ENCODE data around the gene FHOD3.

Gene FHOD3

GRCh38 chr18:36613810-36614209 lies 316.3 kb downstream of the FHOD3 start:
- Histone ChIP-seq H3K9me3 (ENCODE audit: control insufficient read depth, insufficient read depth, low read length) (no peaks in the 10 kb centered on the region), H3K9ac (ENCODE audit: low read depth, low read length) (no peak overlapping the region), H3K36me3 (ENCODE audit: insufficient read depth, low read length) (no peaks in the 10 kb centered on the region), H3K4me1 (ENCODE audit: insufficient read depth, low read length) (peaks cover 7% of the 10 kb centered on the region; the same call in 1 of the 2 replicates)

- Histone ChIP-seq H3K9me3 (ENCODE audit: control insufficient read depth, insufficient read depth, low read length) (no peaks in the 10 kb centered on the region), H3K36me3 (ENCODE audit: insufficient read depth, low read length) (no peaks in the 10 kb centered on the region; the same call in 1 of the 2 replicates), H3K4me1 (ENCODE audit: insufficient read depth, low read length) (no peaks in the 10 kb centered on the region), H3K9ac (ENCODE audit: low read depth, low read length) (no peak overlapping the region)
Observed at GRCh38 chr18:36620788-36621187, 323.3 kb downstream of the FHOD3 start.

- no peaks in the 10 kb centered on the region; the same call in 1 of the 2 replicates for H3K36me3 ChIP-seq (ENCODE audit: insufficient read depth, low read length)
- H3K9me3 ChIP-seq (ENCODE audit: control insufficient read depth, insufficient read depth, low read length): no peaks in the 10 kb centered on the region
- H3K9ac ChIP-seq (ENCODE audit: low read depth, low read length): no peak overlapping the region
- no peaks in the 10 kb centered on the region for H3K4me1 ChIP-seq (ENCODE audit: insufficient read depth, low read length)
Observed at GRCh38 chr18:36622610-36623009, 325.1 kb downstream of the FHOD3 start.

GRCh38 chr18:36623091-36623490 lies 325.6 kb downstream of the FHOD3 start:
- Histone ChIP-seq H3K36me3 (ENCODE audit: insufficient read depth, low read length) (no peaks in the 10 kb centered on the region; the same call in 1 of the 2 replicates), H3K4me1 (ENCODE audit: insufficient read depth, low read length) (no peaks in the 10 kb centered on the region), H3K9ac (ENCODE audit: low read depth, low read length) (no peak overlapping the region), H3K9me3 (ENCODE audit: control insufficient read depth, insufficient read depth, low read length) (no peaks in the 10 kb centered on the region)

DNA sequence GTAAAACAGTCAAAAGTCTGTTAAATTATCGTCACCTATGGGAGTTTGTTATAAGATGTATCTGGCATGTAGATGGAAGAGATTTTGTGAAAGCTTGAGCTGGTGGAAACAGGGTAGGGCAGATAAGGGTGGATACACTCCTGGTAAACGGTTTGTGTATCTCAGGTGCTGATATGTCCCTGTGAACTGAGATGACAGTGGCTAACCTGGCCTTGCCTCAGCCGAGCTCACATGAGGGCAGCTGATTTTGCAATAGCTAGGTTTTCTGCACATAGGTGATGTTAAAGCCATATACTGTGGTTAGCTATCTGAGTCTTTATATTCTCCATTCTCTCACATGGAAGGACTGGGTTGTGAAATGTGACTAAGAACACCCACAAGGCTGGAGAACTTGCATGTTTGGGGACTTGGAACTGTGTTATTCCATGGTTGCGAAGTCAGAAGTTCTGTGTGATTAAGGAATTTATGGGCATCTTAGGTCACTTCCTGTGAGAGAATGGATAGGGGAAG lies 326.2 kb downstream of the FHOD3 start:
- no peaks in the 10 kb centered on the region for H3K9me3 ChIP-seq (ENCODE audit: control insufficient read depth, insufficient read depth, low read length)
- no peaks in the 10 kb centered on the region; the same call in 1 of the 2 replicates for H3K36me3 ChIP-seq (ENCODE audit: insufficient read depth, low read length)
- no peaks in the 10 kb centered on the region for H3K4me1 ChIP-seq (ENCODE audit: insufficient read depth, low read length)
- H3K9ac ChIP-seq (ENCODE audit: low read depth, low read length): no peak overlapping the region

GRCh38 chr18:36624451-36625167 lies 327.1 kb downstream of the FHOD3 start:
- Histone ChIP-seq H3K9ac (ENCODE audit: low read depth, low read length) (no peak overlapping the region), H3K4me1 (ENCODE audit: insufficient read depth, low read length) (no peaks in the 10 kb centered on the region), H3K36me3 (ENCODE audit: insufficient read depth, low read length) (no peaks in the 10 kb centered on the region; the same call in 1 of the 2 replicates), H3K9me3 (ENCODE audit: control insufficient read depth, insufficient read depth, low read length) (no peaks in the 10 kb centered on the region)

DNA sequence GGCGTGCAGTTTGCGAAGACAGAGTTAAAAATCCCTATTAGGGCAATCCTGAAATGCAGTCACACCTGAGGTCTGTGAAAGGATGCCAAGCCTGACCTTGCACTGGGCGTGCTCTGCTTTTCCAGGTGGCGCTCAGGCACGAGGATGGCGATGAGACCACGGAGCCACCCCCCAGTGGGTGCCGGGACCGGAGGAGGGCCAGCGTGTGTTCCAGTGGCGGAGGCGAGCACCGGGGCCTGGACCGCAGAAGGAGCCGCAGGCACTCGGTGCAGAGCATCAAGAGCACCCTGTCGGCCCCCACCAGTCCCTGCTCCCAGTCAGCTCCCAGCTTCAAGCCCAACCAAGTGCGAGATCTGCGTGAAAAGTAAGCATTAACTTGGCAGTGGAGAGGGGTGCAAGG lies 327.9 kb downstream of the FHOD3 start:
- Histone ChIP-seq H3K36me3 (ENCODE audit: insufficient read depth, low read length) (no peaks in the 10 kb centered on the region; the same call in 1 of the 2 replicates), H3K4me1 (ENCODE audit: insufficient read depth, low read length) (no peaks in the 10 kb centered on the region), H3K9ac (ENCODE audit: low read depth, low read length) (no peak overlapping the region)

GRCh38 chr18:36627637-36628036 lies 330.1 kb downstream of the FHOD3 start:
- no peaks in the 10 kb centered on the region for H3K4me1 ChIP-seq (ENCODE audit: insufficient read depth, low read length)
- no peaks in the 10 kb centered on the region for H3K9me3 ChIP-seq (ENCODE audit: control insufficient read depth, insufficient read depth, low read length)
- no peak overlapping the region for H3K9ac ChIP-seq (ENCODE audit: low read depth, low read length)
- no peaks in the 10 kb centered on the region; the same call in 1 of the 2 replicates for H3K36me3 ChIP-seq (ENCODE audit: insufficient read depth, low read length)

More for the DNA sequence above, 327.9 kb downstream of the FHOD3 start:
- H3K9me3 ChIP-seq (ENCODE audit: control insufficient read depth, insufficient read depth, low read length): no peaks in the 10 kb centered on the region

DNA sequence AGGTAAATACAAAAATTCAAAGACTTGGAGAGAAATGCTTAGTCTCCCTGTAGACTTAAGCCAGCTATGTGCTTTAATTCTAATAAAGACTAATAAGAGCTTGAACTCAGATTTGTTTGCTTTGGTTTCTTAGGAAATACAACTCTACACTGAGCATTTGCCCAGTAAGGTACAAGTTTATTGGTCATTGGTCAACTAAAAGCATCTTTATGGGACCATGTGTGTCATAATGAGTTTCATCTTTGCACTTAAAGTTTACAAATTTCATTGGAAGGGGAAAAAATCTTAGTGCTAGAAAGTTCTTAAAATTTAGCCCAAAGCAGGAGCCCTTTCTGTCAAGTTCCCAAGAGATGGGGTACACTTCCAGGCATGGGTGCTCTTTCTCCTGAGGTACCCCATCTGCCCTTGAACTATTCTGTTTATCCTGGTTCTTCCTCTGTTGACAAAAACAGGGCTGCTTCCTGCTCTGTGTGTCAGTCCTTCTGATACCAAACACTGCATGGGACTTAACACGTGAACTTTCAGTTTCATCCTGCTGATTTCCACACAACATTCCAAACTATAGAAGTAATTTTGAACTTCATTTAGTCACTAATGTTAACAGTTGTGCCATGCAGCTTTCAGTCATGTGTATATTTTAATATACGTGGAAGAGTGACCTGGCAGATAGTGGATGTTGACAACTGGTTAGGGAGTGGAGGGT lies 331.1 kb downstream of the FHOD3 start:
- no peak overlapping the region for H3K9ac ChIP-seq (ENCODE audit: low read depth, low read length)
- no peaks in the 10 kb centered on the region; the same call in 1 of the 2 replicates for H3K36me3 ChIP-seq (ENCODE audit: insufficient read depth, low read length)
- H3K9me3 ChIP-seq (ENCODE audit: control insufficient read depth, insufficient read depth, low read length): no peaks in the 10 kb centered on the region
- H3K4me1 ChIP-seq (ENCODE audit: insufficient read depth, low read length): no peaks in the 10 kb centered on the region

- H3K36me3 ChIP-seq (ENCODE audit: insufficient read depth, low read length): no peaks in the 10 kb centered on the region; the same call in 1 of the 2 replicates
- H3K9me3 ChIP-seq (ENCODE audit: control insufficient read depth, insufficient read depth, low read length): no peaks in the 10 kb centered on the region
- H3K4me1 ChIP-seq (ENCODE audit: insufficient read depth, low read length): peaks cover 1% of the 10 kb centered on the region
- H3K9ac ChIP-seq (ENCODE audit: low read depth, low read length): no peak overlapping the region
Observed at GRCh38 chr18:36629138-36629530, 331.6 kb downstream of the FHOD3 start.

DNA sequence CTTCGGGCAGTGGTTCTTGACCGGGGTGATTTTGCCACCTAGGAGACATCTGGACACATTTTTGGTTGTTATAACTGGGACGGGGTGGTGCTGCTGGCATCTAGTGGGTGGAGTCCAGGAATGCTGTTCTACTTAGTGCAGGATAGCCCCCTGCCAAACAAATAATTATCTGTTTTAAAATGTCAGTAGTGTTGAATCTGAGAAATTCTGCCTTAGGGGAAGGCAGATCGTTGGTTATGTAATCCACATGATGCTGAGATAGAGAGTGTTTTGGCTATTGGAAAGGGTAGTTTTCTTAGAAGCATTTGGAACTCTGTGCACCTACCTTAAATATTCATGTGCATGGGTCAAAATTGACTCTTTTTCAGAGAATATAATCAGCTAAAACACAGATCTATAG lies 332.3 kb downstream of the FHOD3 start:
- Histone ChIP-seq H3K9ac (ENCODE audit: low read depth, low read length) (no peak overlapping the region), H3K9me3 (ENCODE audit: control insufficient read depth, insufficient read depth, low read length) (no peaks in the 10 kb centered on the region), H3K36me3 (ENCODE audit: insufficient read depth, low read length) (no peaks in the 10 kb centered on the region; the same call in 1 of the 2 replicates), H3K4me1 (ENCODE audit: insufficient read depth, low read length) (peaks cover 8% of the 10 kb centered on the region)

GRCh38 chr18:36630917-36631316 lies 333.4 kb downstream of the FHOD3 start:
- Histone ChIP-seq H3K4me1 (ENCODE audit: insufficient read depth, low read length) (peaks cover 12% of the 10 kb centered on the region), H3K36me3 (ENCODE audit: insufficient read depth, low read length) (no peaks in the 10 kb centered on the region; the same call in 1 of the 2 replicates), H3K9me3 (ENCODE audit: control insufficient read depth, insufficient read depth, low read length) (no peaks in the 10 kb centered on the region)

DNA sequence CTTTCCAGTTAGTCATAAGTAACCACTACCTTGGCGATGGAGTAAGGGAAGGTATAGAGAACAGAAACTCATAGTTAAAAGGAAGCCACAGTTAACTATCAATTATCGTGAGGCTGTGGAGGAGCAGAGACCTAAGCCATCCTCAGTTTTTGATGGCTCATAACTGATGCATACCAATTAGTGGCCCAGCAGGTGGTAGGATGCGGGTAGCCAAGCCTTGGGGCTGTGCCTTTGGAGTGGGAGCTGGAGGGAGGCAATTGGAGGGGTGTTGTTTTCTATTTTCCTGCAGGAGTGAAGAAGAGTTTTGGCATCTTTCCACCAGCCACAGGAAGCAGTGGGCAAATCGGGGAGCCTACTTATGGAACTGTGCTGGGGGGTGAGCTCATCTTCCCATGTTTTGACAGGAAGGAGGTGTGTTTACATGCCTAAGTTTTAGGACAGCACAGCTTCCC lies 336.5 kb downstream of the FHOD3 start:
- Histone ChIP-seq H3K4me1 (ENCODE audit: insufficient read depth, low read length) (peaks cover 12% of the 10 kb centered on the region), H3K9ac (ENCODE audit: low read depth, low read length) (no peak overlapping the region), H3K36me3 (ENCODE audit: insufficient read depth, low read length) (no peaks in the 10 kb centered on the region), H3K9me3 (ENCODE audit: control insufficient read depth, insufficient read depth, low read length) (no peaks in the 10 kb centered on the region)

More at GRCh38 chr18:36630917-36631316, 333.4 kb downstream of the FHOD3 start:
- H3K9ac ChIP-seq (ENCODE audit: low read depth, low read length): no peak overlapping the region

DNA sequence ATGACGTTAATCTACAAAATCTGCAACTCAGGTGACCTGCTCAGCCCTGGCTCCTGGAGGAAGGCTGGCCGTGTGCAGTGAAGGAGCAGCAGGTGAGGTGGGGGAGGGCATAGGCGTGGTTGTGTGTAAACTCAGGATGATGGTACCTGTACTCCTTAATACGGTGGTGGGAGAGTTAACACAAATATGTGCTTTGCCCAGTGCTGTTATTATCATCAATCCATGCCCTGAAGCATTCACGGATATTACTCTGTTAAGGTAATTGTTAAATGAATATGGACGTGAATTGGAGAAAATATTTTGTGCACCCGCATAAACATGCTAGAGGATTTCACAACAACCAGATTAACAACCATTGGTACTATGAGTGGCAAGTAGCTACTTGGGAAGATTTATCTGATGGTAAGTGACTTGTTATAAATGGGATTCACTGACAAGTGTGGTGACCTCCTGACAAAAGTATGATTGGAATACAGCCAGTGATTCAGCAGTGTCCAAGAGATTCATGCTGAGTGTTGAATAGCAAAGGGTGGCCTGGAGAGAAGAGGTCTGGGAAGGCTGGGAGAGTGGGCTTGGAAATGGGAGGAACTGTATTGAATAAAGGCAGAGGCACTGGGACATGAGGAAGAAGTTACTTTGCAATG lies 337.2 kb downstream of the FHOD3 start:
- Histone ChIP-seq H3K9ac (ENCODE audit: low read depth, low read length) (no peak overlapping the region), H3K9me3 (ENCODE audit: control insufficient read depth, insufficient read depth, low read length) (no peaks in the 10 kb centered on the region), H3K4me1 (ENCODE audit: insufficient read depth, low read length) (peaks cover 12% of the 10 kb centered on the region), H3K36me3 (ENCODE audit: insufficient read depth, low read length) (no peaks in the 10 kb centered on the region)
